Loucy (cell line): ENCODE results near the gene OR2T11.
A peak's percentile ranks its signal among the peaks of the same experiment; 100 is the strongest.

Source experiments
- H2AFZ ChIP-seq: fragments of 200-600 bp; sonication (generic); 2 replicates; pipeline ENCODE4 v1.6.0; 2016; ENCODE audit warnings: antibody characterized with exemption, mild to moderate bottlenecking, low read length, moderate library complexity
- H3F3A ChIP-seq: fragments of 200-600 bp; 2 replicates; pipeline ENCODE4 v1.6.0; 2016; ENCODE audit warnings: antibody characterized with exemption, low read depth, mild to moderate bottlenecking
- H3K27me3 ChIP-seq: fragments of 200-600 bp; sonication (generic); 2 replicates; pipeline ENCODE4 v1.6.1; 2014; ENCODE audit warnings: low read length, mild to moderate bottlenecking; ENCODE audit not compliant: insufficient read depth, poor library complexity, severe bottlenecking
- H3K36me3 ChIP-seq: fragments of 200-600 bp; sonication (generic); 2 replicates; pipeline ENCODE4 v1.6.1; 2016; ENCODE audit warnings: low read length; ENCODE audit not compliant: insufficient read depth
- H3K4me1 ChIP-seq: fragments of 200-600 bp; sonication (generic); 2 replicates; pipeline ENCODE4 v1.5.1; 2014; ENCODE audit warnings: low read length, mild to moderate bottlenecking; ENCODE audit not compliant: insufficient read depth, poor library complexity, severe bottlenecking
- H3K4me2 ChIP-seq: fragments of 200-600 bp; sonication (generic); 2 replicates; pipeline ENCODE4 v1.6.0; 2014; ENCODE audit warnings: antibody characterized with exemption, low read length, low read depth, mild to moderate bottlenecking; ENCODE audit not compliant: poor library complexity, severe bottlenecking
- H3K4me3 ChIP-seq: fragments of 200-600 bp; sonication (generic); 2 replicates; pipeline ENCODE4 v1.5.1; 2014; ENCODE audit warnings: low read length, mild to moderate bottlenecking, mixed read lengths; ENCODE audit not compliant: poor library complexity, severe bottlenecking
- H3K79me2 ChIP-seq: fragments of 200-600 bp; sonication (generic); 2 replicates; pipeline ENCODE4 v1.6.1; 2014; ENCODE audit warnings: low read length; ENCODE audit not compliant: insufficient read depth
- H3K9ac ChIP-seq: fragments of 200-600 bp; sonication (generic); 2 replicates; pipeline ENCODE4 v1.6.0; 2014; ENCODE audit warnings: mild to moderate bottlenecking, low read depth, low read length, moderate library complexity; ENCODE audit not compliant: poor library complexity, severe bottlenecking
- H3K9me2 ChIP-seq: fragments of 200-600 bp; sonication (generic); replicated peaks from 2 replicates; pipeline ENCODE4 v1.6.1; 2016; ENCODE audit warnings: low read depth, low read length, mixed read lengths
- H3K9me3 ChIP-seq: fragments of 200-600 bp; sonication (generic); 2 replicates; pipeline ENCODE4 v1.6.1; 2014; ENCODE audit warnings: mild to moderate bottlenecking, antibody characterized with exemption, low read length, low read depth; ENCODE audit not compliant: insufficient read depth
- H4K20me1 ChIP-seq: fragments of 200-600 bp; sonication (generic); 2 replicates; pipeline ENCODE4 v1.6.0; 2014; ENCODE audit warnings: antibody characterized with exemption, low read length, mild to moderate bottlenecking; ENCODE audit not compliant: insufficient read depth, poor library complexity, severe bottlenecking
- CTCF ChIP-seq: fragments of 200-600 bp; sonication (generic); conservative IDR thresholded peaks from 2 replicates; pipeline ENCODE4 v1.5.1; 2014; ENCODE audit warnings: mild to moderate bottlenecking, antibody characterized with exemption, low read length
- EZH2phosphoT487 ChIP-seq: fragments of 200-600 bp; IDR thresholded peaks from 2 replicates; pipeline ENCODE4 v1.6.1; 2018; ENCODE audit warnings: antibody characterized with exemption, mild to moderate bottlenecking, moderate library complexity, borderline replicate concordance

Gene OR2T11

GRCh38 chr1:248625971-248626370 is 8.9 kb downstream of the OR2T11 start:
- TF ChIP-seq CTCF = no peak
- TF ChIP-seq EZH2phosphoT487 = no peak
- H3K4me3 ChIP-seq = no peak overlapping the region
- no peaks in the 10 kb centered on the region for H3K4me1 ChIP-seq

GRCh38 chr1:248625166-248625565 is 9.7 kb downstream of the OR2T11 start:
- Histone ChIP-seq H3K27me3 (no peaks in the 10 kb centered on the region), H3F3A (no peaks in the 10 kb centered on the region), H3K79me2 (no peaks in the 10 kb centered on the region), H3K9me2 (no peaks in the 10 kb centered on the region), H3K9ac (no peak overlapping the region), H2AFZ (no peak overlapping the region), H4K20me1 (no peaks in the 10 kb centered on the region), H3K36me3 (no peaks in the 10 kb centered on the region), H3K9me3 (no peaks in the 10 kb centered on the region), H3K4me3 (no peak overlapping the region), H3K4me1 (no peaks in the 10 kb centered on the region), H3K4me2 (no peak overlapping the region)
- no peak for TF ChIP-seq CTCF
- TF ChIP-seq EZH2phosphoT487 = no peak

More at GRCh38 chr1:248625971-248626370, 8.9 kb downstream of the OR2T11 start:
- no peaks in the 10 kb centered on the region for H4K20me1 ChIP-seq
- no peaks in the 10 kb centered on the region for H3K27me3 ChIP-seq
- H3K9ac ChIP-seq = no peak overlapping the region
- no peaks in the 10 kb centered on the region for H3K9me2 ChIP-seq
- H2AFZ ChIP-seq = no peak overlapping the region
- H3K9me3 ChIP-seq = no peaks in the 10 kb centered on the region
- H3K4me2 ChIP-seq = no peak overlapping the region
- no peaks in the 10 kb centered on the region for H3K36me3 ChIP-seq
- no peaks in the 10 kb centered on the region for H3K79me2 ChIP-seq
- H3F3A ChIP-seq = no peaks in the 10 kb centered on the region

- peak; percentile 78 for TF ChIP-seq CTCF
- no peak for TF ChIP-seq EZH2phosphoT487
- Histone ChIP-seq H3K79me2 (no peaks in the 10 kb centered on the region), H3K9me2 (no peaks in the 10 kb centered on the region), H2AFZ (no peak overlapping the region), H3K4me2 (no peak overlapping the region), H3K9ac (no peak overlapping the region), H3K9me3 (no peaks in the 10 kb centered on the region), H4K20me1 (no peaks in the 10 kb centered on the region), H3K27me3 (no peaks in the 10 kb centered on the region), H3F3A (no peaks in the 10 kb centered on the region), H3K4me1 (no peaks in the 10 kb centered on the region), H3K4me3 (no peak overlapping the region), H3K36me3 (no peaks in the 10 kb centered on the region)
Observed at GRCh38 chr1:248622570-248623001, 12.3 kb downstream of the OR2T11 start.
